Natural killer cell (primary cell): ENCODE data around the gene ZFHX2. TPM values are rescaled to one million over a fixed set of nuclear protein-coding genes. Genes with fewer than 3 reads are reported as not detected.

Experiments used
- ATAC-seq, 3 donors: fragments of 150-1000 bp in 2 of 3; fragments of 200-7000 bp in 1 of 3; cut with Tn5 transposase; 1 replicate in 1 of 3; 2 replicates in 2 of 3; pipeline ENCODE4 v1.10.0; 2021; ENCODE audit warnings: mild to moderate bottlenecking in 2 of 3, moderate library complexity in 2 of 3
- DNase-seq, 2 donors: peaks; one replicate each; pipeline versions ENCODE4 v3.0.0 to v3.0.0-alpha.2; 2013 to 2021; ENCODE audit warnings: mixed read lengths in 1 of 2
- H3K27ac ChIP-seq: one replicate; pipeline ENCODE4 v1.5.1; 2013; ENCODE audit warnings: mild to moderate bottlenecking, low read length
- H3K27me3 ChIP-seq: one replicate; pipeline ENCODE4 v1.6.1; 2013; ENCODE audit warnings: low read length; ENCODE audit not compliant: control insufficient read depth, insufficient read depth
- H3K36me3 ChIP-seq: one replicate; pipeline ENCODE4 v1.6.1; 2013; ENCODE audit warnings: low read length; ENCODE audit not compliant: control insufficient read depth, insufficient read depth
- H3K4me1 ChIP-seq: one replicate; pipeline ENCODE4 v1.6.1; 2013; ENCODE audit warnings: low read length; ENCODE audit not compliant: control insufficient read depth, insufficient read depth
- H3K4me3 ChIP-seq: one replicate; pipeline ENCODE4 v1.5.1; 2013; ENCODE audit warnings: low read length
- H3K9me3 ChIP-seq: one replicate; pipeline ENCODE4 v1.6.1; 2013; ENCODE audit warnings: low read length; ENCODE audit not compliant: control insufficient read depth, insufficient read depth
- H3K27ac Mint-ChIP-seq, 2 donors: one replicate each; pipeline ENCODE4 v1.8.0; 2022; ENCODE audit warnings: mild to moderate bottlenecking in 2 of 2, mixed read lengths in 2 of 2, moderate library complexity in 1 of 2
- H3K27me3 Mint-ChIP-seq, 2 donors: one replicate each; pipeline ENCODE4 v1.8.0; 2022; ENCODE audit warnings: low read depth in 2 of 2, mixed read lengths in 2 of 2
- H3K36me3 Mint-ChIP-seq: one replicate; pipeline ENCODE4 v1.8.0; 2022; ENCODE audit warnings: mixed read lengths
- H3K4me1 Mint-ChIP-seq, 2 donors: one replicate each; pipeline ENCODE4 v1.8.0; 2022; ENCODE audit warnings: mixed read lengths in 2 of 2
- H3K4me3 Mint-ChIP-seq: one replicate; pipeline ENCODE4 v1.8.0; 2022; ENCODE audit warnings: mild to moderate bottlenecking, moderate library complexity, mixed read lengths
- H3K9me3 Mint-ChIP-seq, 2 donors: one replicate each; pipeline ENCODE4 v1.8.0; 2022; ENCODE audit warnings: mixed read lengths in 2 of 2
- CTCF ChIP-seq: fragments of 200-600 bp; IDR thresholded peaks from one replicate; pipeline ENCODE4 v1.8.0; 2022; ENCODE audit warnings: antibody characterized with exemption
- WGBS: methylation state at CpG from one replicate; pipeline ENCODE4 v1.1.7; 2013; ENCODE audit warnings: missing lambda C conversion rate; ENCODE audit not compliant: insufficient coverage; 5-methylcytosine and 5-hydroxymethylcytosine counted together
- intact Hi-C: fragments of 100-400 bp; cut with micrococcal nuclease; formaldehyde crosslinking; loops from one replicate; pipeline ENCODE4 v1.14.2; 2022
- total RNA-seq, 4 donors: library from RNA; stranded (reverse); fragments of 120-200 nt in 1 of 4; gene quantifications; one replicate each; pipeline versions ENCODE4 v1.2.3 to v1.2.4, GENCODE V29; 2013 to 2022

ZFHX2 gene
- total RNA-seq, 3 donors from 2014 or later (not counting 1 experiment from before 2014, with no cell fraction given), result 0.07 to 0.72 (median 0.45) TPM

- no peaks in the 10 kb centered on the region for H3K36me3 Mint-ChIP-seq
- Histone ChIP-seq H3K36me3 (no peaks in the 10 kb centered on the region), H3K9me3 (no peaks in the 10 kb centered on the region), H3K4me3 (no peak overlapping the region), H3K27me3 (peaks cover 17% of the 10 kb centered on the region), H3K4me1 (peaks cover 24% of the 10 kb centered on the region), H3K27ac (no peak overlapping the region)
- intact Hi-C loops, result no loop called here
- DNase-seq (no peak), ATAC-seq (peak in 1 of 3 donors; percentile 22)
- 22% methylated on average over 3 of the region's 4 CpGs for WGBS
- peaks cover 16 to 40% of the 10 kb centered on the region in 2 donors for H3K27me3 Mint-ChIP-seq
- H3K4me1 Mint-ChIP-seq, result peaks cover 13 to 35% of the 10 kb centered on the region in 2 donors
- no peak for TF ChIP-seq CTCF
- H3K4me3 Mint-ChIP-seq, result no peak overlapping the region
- no peak overlapping the region for H3K27ac Mint-ChIP-seq
- H3K9me3 Mint-ChIP-seq, result no peaks in the 10 kb centered on the region
Observed at GRCh38 chr14:23572836-23573235, 21.3 kb upstream of the ZFHX2 start.

DNA sequence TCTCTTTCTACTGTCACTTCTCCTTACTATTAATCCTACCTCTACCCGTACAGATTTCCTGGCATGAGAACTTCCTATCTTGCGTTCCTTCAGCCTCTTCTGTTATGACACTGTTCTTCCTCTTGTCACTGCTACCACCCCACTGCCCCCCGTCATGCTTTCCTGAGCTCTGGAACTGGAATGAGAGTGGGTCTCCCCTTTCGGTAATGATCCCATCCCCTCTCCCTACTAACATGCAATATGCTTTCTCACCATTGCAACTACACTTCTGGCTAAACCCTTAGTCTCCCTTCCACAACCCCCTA lies 20.9 kb upstream of the ZFHX2 start:
- H3K4me1 ChIP-seq, result peaks cover 24% of the 10 kb centered on the region
- no peaks in the 10 kb centered on the region for H3K9me3 Mint-ChIP-seq
- H3K27ac ChIP-seq, result no peak overlapping the region
- ATAC-seq (no peak), DNase-seq (no peak)
- intact Hi-C loops, result no loop called here
- H3K36me3 ChIP-seq, result no peaks in the 10 kb centered on the region
- H3K27ac Mint-ChIP-seq, result peak overlapping the region in 1 of 2 donors; percentile 3
- H3K27me3 Mint-ChIP-seq, result peaks cover 16 to 40% of the 10 kb centered on the region in 2 donors
- no peak overlapping the region for H3K4me3 Mint-ChIP-seq
- peaks cover 16 to 38% of the 10 kb centered on the region in 2 donors for H3K4me1 Mint-ChIP-seq
- no peak overlapping the region for H3K4me3 ChIP-seq
- no peak for TF ChIP-seq CTCF
- WGBS, result 37% methylated on average over 4 of the region's 4 CpGs
- H3K9me3 ChIP-seq, result no peaks in the 10 kb centered on the region
- H3K27me3 ChIP-seq, result peaks cover 13% of the 10 kb centered on the region
- H3K36me3 Mint-ChIP-seq, result no peaks in the 10 kb centered on the region

- H3K36me3 Mint-ChIP-seq, result no peaks in the 10 kb centered on the region
- H3K27ac ChIP-seq, result no peak overlapping the region
- no peaks in the 10 kb centered on the region for H3K9me3 ChIP-seq
- intact Hi-C loops, result no loop called here
- no peak overlapping the region for H3K4me3 Mint-ChIP-seq
- peaks cover 15 to 37% of the 10 kb centered on the region in 2 donors for H3K27me3 Mint-ChIP-seq
- ATAC-seq, result no peak
- peak overlapping the region in 1 of 2 donors; percentile 3 for H3K27ac Mint-ChIP-seq
- H3K4me1 Mint-ChIP-seq, result peaks cover 19 to 40% of the 10 kb centered on the region in 2 donors
- H3K9me3 Mint-ChIP-seq, result no peaks in the 10 kb centered on the region
- H3K4me1 ChIP-seq, result peaks cover 22% of the 10 kb centered on the region
- no peak for TF ChIP-seq CTCF
- peaks cover 10% of the 10 kb centered on the region for H3K27me3 ChIP-seq
- H3K36me3 ChIP-seq, result no peaks in the 10 kb centered on the region
- WGBS, result 57% methylated on average over 14 of the region's 14 CpGs
- no peak overlapping the region for H3K4me3 ChIP-seq
- peak in 1 of 2 donors; percentile 1 for DNase-seq
Observed at GRCh38 chr14:23571701-23572523, 20.3 kb upstream of the ZFHX2 start.
